ENCODE data around the gene TTC5. TPM values are rescaled to one million over a fixed set of nuclear protein-coding genes. Genes with fewer than 3 reads are reported as not detected.
A peak's percentile ranks its signal among the peaks of the same experiment; 100 is the strongest.
"Not testable (repeated sequence)": the region's sequence is repeated elsewhere in the genome, so short reads cannot be mapped to it uniquely, and the experiment has no call there.

The TTC5 gene, protein sequence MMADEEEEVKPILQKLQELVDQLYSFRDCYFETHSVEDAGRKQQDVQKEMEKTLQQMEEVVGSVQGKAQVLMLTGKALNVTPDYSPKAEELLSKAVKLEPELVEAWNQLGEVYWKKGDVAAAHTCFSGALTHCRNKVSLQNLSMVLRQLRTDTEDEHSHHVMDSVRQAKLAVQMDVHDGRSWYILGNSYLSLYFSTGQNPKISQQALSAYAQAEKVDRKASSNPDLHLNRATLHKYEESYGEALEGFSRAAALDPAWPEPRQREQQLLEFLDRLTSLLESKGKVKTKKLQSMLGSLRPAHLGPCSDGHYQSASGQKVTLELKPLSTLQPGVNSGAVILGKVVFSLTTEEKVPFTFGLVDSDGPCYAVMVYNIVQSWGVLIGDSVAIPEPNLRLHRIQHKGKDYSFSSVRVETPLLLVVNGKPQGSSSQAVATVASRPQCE
- total RNA-seq = 10 to 100 TPM; 18.6 to 36.8 (median 26.2) TPM

DNA sequence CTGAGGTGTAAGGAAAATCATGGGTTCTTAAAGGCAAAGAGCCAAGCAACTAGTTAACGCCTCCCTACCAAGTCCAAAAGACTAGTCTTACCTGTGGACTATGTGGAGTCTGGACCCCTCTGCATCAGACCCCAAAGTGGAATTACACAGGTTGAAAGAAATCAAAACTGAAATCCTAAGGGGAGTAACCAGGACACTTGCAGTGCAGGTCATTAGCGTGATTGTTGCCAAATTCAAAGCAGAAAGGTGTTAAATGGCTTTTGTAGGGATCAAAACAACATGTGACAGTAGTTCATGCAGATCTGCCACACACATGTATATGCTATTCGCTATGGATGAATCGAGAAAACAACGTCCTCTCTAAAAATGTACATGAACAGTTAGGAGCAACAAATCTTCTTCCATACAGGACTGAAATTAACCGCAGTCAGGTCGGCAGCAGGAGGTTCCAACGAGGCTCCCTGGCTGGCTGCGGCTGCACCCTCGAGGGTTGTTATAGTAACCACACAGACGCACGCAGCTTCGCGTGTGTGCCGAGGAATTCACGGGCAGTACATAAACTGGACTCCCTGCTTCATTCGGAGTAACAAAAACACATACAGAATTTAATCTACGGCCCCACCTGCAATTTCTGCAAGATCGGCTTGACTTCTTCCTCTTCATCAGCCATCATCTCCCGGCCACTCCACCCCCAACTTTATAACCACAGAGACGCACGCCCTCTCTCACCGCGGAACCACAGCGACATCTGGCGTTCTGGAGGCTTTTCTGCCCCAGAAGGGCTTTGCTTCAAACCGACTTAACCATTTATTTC lies at the start of gene TTC5:
TTC5 (minus strand) TSS at position 687 of the 814 bp plus-strand sequence; CDS start at position 673, 14 bp downstream.
- H3K4me3 ChIP-seq = peak within 1 kb of the TSS; percentile 55 to 90 (median 85)
- WGBS, 10 experiments = 0 to 7% (median 1%) methylated on average over 1 to 27 of the region's 27 CpGs
- peaks cover 3% of the 10 kb centered on the region in 2 donors for H3K4me1 ChIP-seq (replicated peaks in 1 of 2)
- peak within 1 kb of the TSS in 1 of 2 donors; percentile 62 for H3K27ac ChIP-seq
- ATAC-seq (replicated peaks in 6 of 8) = peak; percentile 79 to 99 (median 96)
- in situ Hi-C loops (cut with MboI; ENCODE audit: low pct_unique_long_range_greater_than_20kb in 2 of 9, low sequenced_read_pairs in 9 of 9, unreplicated experiment in 9 of 9) = no loop called here

DNA sequence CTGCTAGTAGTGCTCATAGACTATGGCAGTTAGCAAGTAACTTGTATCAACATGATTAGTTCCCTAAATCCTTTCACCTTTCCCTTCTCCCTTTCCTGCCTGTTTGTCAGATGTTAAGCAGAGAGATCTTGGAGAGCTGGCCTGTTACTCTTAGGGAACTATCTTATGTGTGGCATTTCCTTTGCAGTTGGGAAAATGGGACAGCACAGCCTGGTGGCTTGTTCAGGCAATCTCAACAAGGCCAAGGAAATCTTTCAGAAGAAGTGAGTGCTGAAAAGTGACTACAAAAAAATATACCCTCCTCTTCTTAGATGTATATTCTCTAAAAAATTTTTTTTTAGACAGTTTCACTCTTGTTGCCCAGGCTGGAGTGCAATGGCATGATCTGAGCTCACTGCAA lies 45.1 kb upstream of the TTC5 start:
- ATAC-seq (replicated peaks in 6 of 8) = peak in 3 of 8 experiments; percentile 64 to 75 (median 70)
- Histone ChIP-seq H3K27ac (no peak overlapping the region), H3K4me1 (replicated peaks in 1 of 2) (no peaks in the 10 kb centered on the region), H3K4me3 (no peak overlapping the region)
- in situ Hi-C loops (cut with MboI; ENCODE audit: low pct_unique_long_range_greater_than_20kb in 2 of 9, low sequenced_read_pairs in 9 of 9, unreplicated experiment in 9 of 9) = no loop called here

DNA sequence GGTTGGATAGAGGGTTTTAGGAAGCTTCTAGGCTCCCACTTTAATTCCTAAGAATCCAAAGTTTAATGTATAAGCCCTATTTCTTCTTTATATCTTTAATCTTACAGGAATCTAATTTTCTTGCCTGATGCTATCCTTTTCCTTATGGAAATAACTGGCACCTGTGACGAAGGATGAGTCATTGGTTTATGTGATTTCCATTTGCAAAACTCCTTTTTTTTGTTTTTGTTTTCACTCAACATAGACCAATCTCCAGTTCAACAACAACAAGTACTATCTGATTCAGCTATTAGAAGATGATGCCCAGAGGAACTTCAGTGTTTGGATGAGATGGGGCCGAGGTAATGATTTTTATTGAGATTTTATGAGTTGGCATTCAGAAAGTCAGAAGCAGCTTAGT lies 44.5 kb upstream of the TTC5 start:
- peak in 2 of 8 experiments; percentile 74 to 84 for ATAC-seq (replicated peaks in 6 of 8)
- H3K4me3 ChIP-seq = no peak overlapping the region
- no peaks in the 10 kb centered on the region for H3K4me1 ChIP-seq (replicated peaks in 1 of 2)
- in situ Hi-C loops (cut with MboI; ENCODE audit: low pct_unique_long_range_greater_than_20kb in 2 of 9, low sequenced_read_pairs in 9 of 9, unreplicated experiment in 9 of 9) = no loop called here
- no peak overlapping the region for H3K27ac ChIP-seq
- 0 to 100% (median 92%) methylated on average over 1 to 2 of the region's 2 CpGs; no CpG with 5 or more reads in 1 of the 10 experiments for WGBS, 10 experiments

DNA sequence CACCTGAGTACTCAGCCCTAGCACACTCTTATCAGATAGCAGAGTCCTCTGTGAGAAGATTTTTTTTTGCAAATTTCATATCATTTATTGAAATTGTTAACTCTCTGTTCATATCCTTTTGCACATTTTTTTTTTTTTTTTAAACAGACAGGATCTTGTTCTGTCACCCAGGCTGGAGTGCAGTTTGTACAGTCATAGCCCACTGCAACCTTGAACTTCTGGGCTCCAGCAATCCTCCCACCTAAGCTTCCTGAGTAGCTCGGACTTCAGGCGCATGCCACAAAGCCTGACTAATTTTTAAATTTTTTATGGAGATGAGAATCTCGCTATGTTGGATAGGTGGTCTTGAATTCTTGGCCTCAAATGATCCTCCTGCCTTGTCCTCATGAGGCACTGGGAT lies 42.0 kb upstream of the TTC5 start:
- WGBS, 10 experiments = 82 to 100% (median 95%) methylated on average over 2 to 3 of the region's 3 CpGs; no CpG with 5 or more reads in 2 of the 10 experiments
- ATAC-seq (replicated peaks in 6 of 8) = no peak
- Histone ChIP-seq H3K4me3 (no peak overlapping the region), H3K4me1 (replicated peaks in 1 of 2) (peaks cover 4% of the 10 kb centered on the region in 2 donors), H3K27ac (no peak overlapping the region)
- in situ Hi-C loops (cut with MboI; ENCODE audit: low pct_unique_long_range_greater_than_20kb in 2 of 9, low sequenced_read_pairs in 9 of 9, unreplicated experiment in 9 of 9) = loop anchor here in 5 of 9 experiments (25.0 kb wide), 3 partner anchors 115 to 340 kb away; partner anchors contain the start of genes ANG (in 2 of the 5), APEX1 (in 2 of the 5), OSGEP (in 2 of the 5) and PIP4P1 (in 2 of the 5)

DNA sequence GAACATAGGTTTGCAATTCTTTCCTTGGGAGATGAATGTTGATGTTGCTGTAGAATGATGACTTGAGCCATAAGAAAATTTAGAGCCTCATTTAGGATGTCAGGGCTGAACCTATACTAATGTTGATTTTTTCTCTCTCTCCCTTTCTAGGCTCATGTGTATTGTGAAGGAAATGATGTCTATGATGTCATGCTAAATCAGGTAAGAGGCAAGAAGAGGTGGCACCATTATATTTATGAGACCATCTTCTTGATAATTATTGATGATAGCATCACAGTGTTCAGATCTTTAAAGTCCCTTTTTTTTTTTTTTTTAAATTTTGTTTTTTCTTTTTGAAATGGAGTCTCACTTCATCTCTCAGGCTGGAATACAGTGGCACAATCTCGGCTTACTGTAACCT lies 41.0 kb upstream of the TTC5 start:
- H3K4me3 ChIP-seq = no peak overlapping the region
- H3K4me1 ChIP-seq (replicated peaks in 1 of 2) = peaks cover 4% of the 10 kb centered on the region in 2 donors
- WGBS, 10 experiments = 86 to 100% (median 100%) methylated on average over 1 of the region's 1 CpG; no CpG with 5 or more reads in 2 of the 10 experiments
- no peak for ATAC-seq (replicated peaks in 6 of 8)
- in situ Hi-C loops (cut with MboI; ENCODE audit: low pct_unique_long_range_greater_than_20kb in 2 of 9, low sequenced_read_pairs in 9 of 9, unreplicated experiment in 9 of 9) = loop anchor here in 5 of 9 experiments (25.0 kb wide), 3 partner anchors 116 to 341 kb away; partner anchors contain the start of genes ANG (in 2 of the 5), APEX1 (in 2 of the 5), OSGEP (in 2 of the 5) and PIP4P1 (in 2 of the 5)
- no peak overlapping the region for H3K27ac ChIP-seq

DNA sequence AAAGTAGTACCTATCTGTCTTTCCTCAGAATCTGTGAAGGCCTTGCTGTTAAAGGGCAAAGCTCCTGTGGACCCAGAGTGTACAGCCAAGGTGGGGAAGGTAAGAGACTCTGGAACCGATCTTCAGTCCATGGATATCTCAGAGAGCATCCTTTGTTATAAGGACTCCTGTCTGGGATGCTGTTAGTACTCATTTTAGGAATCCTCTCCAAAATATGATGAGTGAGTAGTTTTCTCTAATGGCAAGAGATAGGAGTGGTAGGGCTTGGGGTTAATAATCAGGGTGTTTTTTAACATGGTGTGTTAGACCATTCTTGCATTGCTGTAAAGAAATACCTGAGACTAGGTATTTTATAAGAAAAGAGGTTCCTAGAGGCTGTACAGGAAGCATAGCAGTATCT lies 39.6 kb upstream of the TTC5 start:
- H3K4me1 ChIP-seq (replicated peaks in 1 of 2) = peaks cover 4% of the 10 kb centered on the region in 2 donors
- H3K27ac ChIP-seq = no peak overlapping the region
- no peak overlapping the region for H3K4me3 ChIP-seq
- in situ Hi-C loops (cut with MboI; ENCODE audit: low pct_unique_long_range_greater_than_20kb in 2 of 9, low sequenced_read_pairs in 9 of 9, unreplicated experiment in 9 of 9) = loop anchor here in 5 of 9 experiments (25.0 kb wide), 3 partner anchors 117 to 342 kb away; partner anchors contain the start of genes ANG (in 2 of the 5), APEX1 (in 2 of the 5), OSGEP (in 2 of the 5) and PIP4P1 (in 2 of the 5)
- WGBS, 10 experiments = 100% methylated on average over 1 of the region's 1 CpG; no CpG with 5 or more reads in 7 of the 10 experiments
- ATAC-seq (replicated peaks in 6 of 8) = no peak

DNA sequence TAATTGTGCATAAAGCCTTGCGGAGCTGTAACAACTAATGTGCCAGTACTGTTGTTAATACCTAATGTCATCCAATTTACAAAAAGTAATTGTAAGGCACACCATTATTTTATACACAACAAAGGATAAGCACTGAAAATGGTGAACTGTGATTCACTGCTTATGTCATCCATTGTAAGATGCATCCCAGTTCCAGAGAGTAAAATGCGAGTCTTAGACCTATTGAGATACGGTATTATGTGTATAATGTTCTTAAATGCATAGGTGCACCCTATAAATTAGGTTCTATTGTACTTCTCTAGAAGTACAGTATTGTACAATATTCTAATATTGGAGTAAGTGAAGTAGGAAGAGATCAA lies 38.1 kb upstream of the TTC5 start:
- Histone ChIP-seq H3K4me3 (peak overlapping the region; percentile 64 to 81 (median 68)), H3K27ac (peak overlapping the region; percentile 79 to 80), H3K4me1 (replicated peaks in 1 of 2) (peaks cover 4% of the 10 kb centered on the region in 2 donors)
- 0 to 13% (median 0%) methylated on average over 1 to 3 of the region's 3 CpGs; no CpG with 5 or more reads in 3 of the 10 experiments for WGBS, 10 experiments
- in situ Hi-C loops (cut with MboI; ENCODE audit: low pct_unique_long_range_greater_than_20kb in 2 of 9, low sequenced_read_pairs in 9 of 9, unreplicated experiment in 9 of 9) = loop anchor here in 5 of 9 experiments (25.0 kb wide), 3 partner anchors 118 to 343 kb away; partner anchors contain the start of genes ANG (in 2 of the 5), APEX1 (in 2 of the 5), OSGEP (in 2 of the 5) and PIP4P1 (in 2 of the 5)
- ATAC-seq (replicated peaks in 6 of 8) = no peak

DNA sequence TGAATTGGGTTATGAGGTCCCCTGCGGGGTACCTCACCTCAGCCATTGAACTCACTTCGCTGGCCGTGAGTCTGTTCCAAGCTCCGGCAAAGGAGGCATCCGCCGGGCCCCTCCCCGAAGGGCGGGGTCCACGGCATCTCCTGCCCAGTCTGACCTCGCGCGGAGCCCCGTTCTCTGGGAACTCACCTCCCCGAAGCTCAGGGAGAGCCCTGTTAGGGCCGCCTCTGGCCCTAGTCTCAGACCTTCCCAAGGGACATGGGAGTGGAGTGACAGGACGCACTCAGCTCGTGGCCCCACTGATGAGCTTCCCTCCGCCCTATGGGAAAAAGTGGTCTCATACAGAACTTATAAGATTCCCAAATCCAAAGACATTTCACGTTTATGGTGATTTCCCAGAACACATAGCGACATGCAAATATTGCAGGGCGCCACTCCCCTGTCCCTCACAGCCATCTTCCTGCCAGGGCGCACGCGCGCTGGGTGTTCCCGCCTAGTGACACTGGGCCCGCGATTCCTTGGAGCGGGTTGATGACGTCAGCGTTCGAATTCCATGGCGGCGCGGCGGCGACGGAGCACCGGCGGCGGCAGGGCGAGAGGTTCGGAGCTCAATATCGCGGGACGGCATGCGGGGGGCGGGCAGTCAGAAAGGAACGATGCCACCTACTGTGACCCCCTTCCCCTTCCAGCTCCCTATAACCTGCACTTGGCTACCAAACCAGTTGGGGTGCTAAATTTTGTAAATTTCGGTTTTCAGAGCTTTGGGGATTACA lies 37.5 kb upstream of the TTC5 start, which contains the start of gene PARP2:
PARP2 (plus strand) TSS at position 544 of the 770 bp plus-strand sequence; CDS start at position 551, 7 bp downstream.
- in situ Hi-C loops (cut with MboI; ENCODE audit: low pct_unique_long_range_greater_than_20kb in 2 of 9, low sequenced_read_pairs in 9 of 9, unreplicated experiment in 9 of 9) = loop anchor here in 5 of 9 experiments (25.0 kb wide), 3 partner anchors 119 to 344 kb away; partner anchors contain the start of genes ANG (in 2 of the 5), APEX1 (in 2 of the 5), OSGEP (in 2 of the 5) and PIP4P1 (in 2 of the 5)

DNA sequence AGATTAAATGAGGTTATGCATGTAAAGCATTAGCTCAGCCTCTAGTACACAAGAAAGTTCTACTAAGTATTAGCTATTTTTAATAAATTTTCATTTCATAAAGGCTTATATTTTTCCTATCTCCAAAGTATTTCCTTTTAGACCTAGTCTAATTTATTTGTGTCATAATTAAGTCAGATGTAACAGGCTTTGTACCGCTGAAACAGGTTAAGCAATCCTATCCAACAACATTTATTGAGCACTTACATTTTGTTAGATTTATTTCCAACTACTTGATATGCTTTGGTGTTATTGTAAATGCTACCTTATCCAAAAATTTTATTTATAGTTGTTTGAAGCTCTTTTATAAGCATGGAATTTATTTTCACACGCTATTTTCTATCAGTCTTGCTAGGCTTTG lies 35.9 kb upstream of the TTC5 start:
- peaks cover 4% of the 10 kb centered on the region in 2 donors for H3K4me1 ChIP-seq (replicated peaks in 1 of 2)
- in situ Hi-C loops (cut with MboI; ENCODE audit: low pct_unique_long_range_greater_than_20kb in 2 of 9, low sequenced_read_pairs in 9 of 9, unreplicated experiment in 9 of 9) = loop anchor here in 5 of 9 experiments (25.0 kb wide), 3 partner anchors 121 to 346 kb away; partner anchors contain the start of genes ANG (in 2 of the 5), APEX1 (in 2 of the 5), OSGEP (in 2 of the 5) and PIP4P1 (in 2 of the 5)
- peak overlapping the region in 1 of 2 donors; percentile 81 for H3K27ac ChIP-seq
- WGBS, 10 experiments = 14 to 78% (median 49%) methylated on average over 1 to 2 of the region's 2 CpGs; no CpG with 5 or more reads in 1 of the 10 experiments
- ATAC-seq (replicated peaks in 6 of 8) = no peak
- H3K4me3 ChIP-seq = peak overlapping the region; percentile 55 to 81 (median 64)

More for the DNA sequence above, 37.5 kb upstream of the TTC5 start, which contains the start of gene PARP2:
- H3K4me3 ChIP-seq = peak within 1 kb of the TSS; percentile 64 to 81 (median 68)
- peak; percentile 90 to 97 (median 96) for ATAC-seq (replicated peaks in 6 of 8)
- H3K27ac ChIP-seq = peak within 1 kb of the TSS; percentile 79 to 81
- peaks cover 4% of the 10 kb centered on the region in 2 donors for H3K4me1 ChIP-seq (replicated peaks in 1 of 2)
- 0 to 3% (median 0%) methylated on average over 2 to 18 of the region's 50 CpGs; no CpG with 5 or more reads in 1 of the 10 experiments for WGBS, 10 experiments

DNA sequence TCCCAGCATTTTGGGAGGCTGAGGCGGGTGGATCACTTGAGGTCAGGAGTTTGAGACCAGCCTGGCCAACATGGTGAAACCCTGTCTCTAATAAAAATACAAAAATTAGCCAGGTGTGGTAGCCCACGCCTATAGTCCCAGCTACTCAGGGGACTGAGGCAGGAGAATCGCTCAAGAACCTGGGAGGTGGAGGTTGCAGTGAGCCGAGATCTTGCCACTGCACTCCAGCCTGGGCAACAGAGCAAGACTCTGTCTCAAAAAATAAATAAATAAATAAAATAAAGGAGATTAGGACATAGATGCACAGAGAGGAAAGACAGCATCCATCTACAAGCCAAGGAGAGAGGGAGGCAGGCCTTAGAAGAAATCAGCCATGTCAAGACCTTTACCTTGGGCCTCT lies 35.3 kb upstream of the TTC5 start:
- H3K27ac ChIP-seq; H3K4me3 ChIP-seq; ATAC-seq (replicated peaks in 6 of 8); H3K4me1 ChIP-seq (replicated peaks in 1 of 2): not testable (repeated sequence)
- in situ Hi-C loops (cut with MboI; ENCODE audit: low pct_unique_long_range_greater_than_20kb in 2 of 9, low sequenced_read_pairs in 9 of 9, unreplicated experiment in 9 of 9) = loop anchor here in 5 of 9 experiments (25.0 kb wide), 3 partner anchors 121 to 346 kb away; partner anchors contain the start of genes ANG (in 2 of the 5), APEX1 (in 2 of the 5), OSGEP (in 2 of the 5) and PIP4P1 (in 2 of the 5)
- 93 to 100% (median 98%) methylated on average over 1 to 3 of the region's 4 CpGs; no CpG with 5 or more reads in 6 of the 10 experiments for WGBS, 10 experiments

DNA sequence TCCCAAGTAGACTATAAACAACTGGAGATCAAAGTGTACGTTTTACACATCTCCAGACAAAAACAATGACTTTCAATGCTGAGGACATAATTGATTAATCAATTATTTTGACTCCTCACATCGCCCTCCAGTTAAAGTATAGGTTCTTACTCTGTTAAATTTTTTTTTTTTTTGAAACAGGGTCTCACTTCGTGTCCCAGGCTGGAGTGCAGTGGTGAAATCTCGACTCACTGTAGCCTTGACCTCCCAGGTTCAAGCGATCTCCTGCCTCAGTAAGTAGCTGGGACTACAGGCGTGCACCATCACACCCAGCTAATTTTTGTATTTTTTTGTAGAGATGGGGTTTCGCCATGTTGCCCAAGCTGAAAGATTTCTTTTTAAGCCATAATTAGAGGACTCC lies 28.3 kb upstream of the TTC5 start:
- 36 to 100% (median 69%) methylated on average over 1 to 5 of the region's 7 CpGs; no CpG with 5 or more reads in 1 of the 10 experiments for WGBS, 10 experiments
- no peak for ATAC-seq (replicated peaks in 6 of 8)
- Histone ChIP-seq H3K4me3 (no peak overlapping the region), H3K27ac (no peak overlapping the region), H3K4me1 (replicated peaks in 1 of 2) (peaks cover 0 to 3% of the 10 kb centered on the region in 2 donors)
- in situ Hi-C loops (cut with MboI; ENCODE audit: low pct_unique_long_range_greater_than_20kb in 2 of 9, low sequenced_read_pairs in 9 of 9, unreplicated experiment in 9 of 9) = loop anchor here in 5 of 9 experiments (25.0 kb wide), 3 partner anchors 128 to 353 kb away; partner anchors contain the start of genes ANG (in 2 of the 5), APEX1 (in 2 of the 5), OSGEP (in 2 of the 5) and PIP4P1 (in 2 of the 5)

Data from motor neuron (in vitro differentiated cells).